Neural cell (in vitro differentiated cells): ENCODE results near the gene GNLY. TPM values are rescaled to one million over a fixed set of nuclear protein-coding genes. Genes with fewer than 3 reads are reported as not detected.

Experiments
- H2AFZ ChIP-seq: fragments of 200-600, 300-800 bp; sonication (generic), shearing (Covaris generic); 2 replicates; pipeline ENCODE4 v1.6.0; 2014; ENCODE audit warnings: low read depth, mild to moderate bottlenecking, antibody characterized with exemption, low read length, moderate library complexity
- H3F3A ChIP-seq: fragments of 200-600 bp; shearing (Covaris generic); 2 replicates; pipeline ENCODE4 v1.6.1; 2016; ENCODE audit warnings: mild to moderate bottlenecking, moderate library complexity, mixed read lengths, antibody characterized with exemption, low read length; ENCODE audit not compliant: insufficient read depth, poor library complexity, severe bottlenecking
- H3K27ac ChIP-seq: fragments of 200-600, 300-800 bp; sonication (generic), shearing (Covaris generic); 2 replicates; pipeline ENCODE4 v1.5.1; 2014; ENCODE audit warnings: mild to moderate bottlenecking, low read length, moderate library complexity
- H3K27me3 ChIP-seq: fragments of 300-800, 200-600 bp; sonication (generic), shearing (Covaris generic); 2 replicates; pipeline ENCODE4 v1.6.0; 2014; ENCODE audit warnings: mild to moderate bottlenecking, low read depth, low read length, moderate library complexity; ENCODE audit not compliant: insufficient read depth
- H3K36me3 ChIP-seq: fragments of 300-800, 200-600 bp; sonication (generic), shearing (Covaris generic); 2 replicates; pipeline ENCODE4 v1.5.1; 2014; ENCODE audit warnings: mild to moderate bottlenecking, antibody characterized with exemption, low read length, moderate library complexity; ENCODE audit not compliant: insufficient read depth
- H3K4me2 ChIP-seq: fragments of 300-800, 200-600 bp; sonication (generic), shearing (Covaris generic); 2 replicates; pipeline ENCODE4 v1.6.0; 2014; ENCODE audit warnings: mild to moderate bottlenecking, low read length
- H3K4me3 ChIP-seq: fragments of 300-800, 200-600 bp; sonication (generic), shearing (Covaris generic); 2 replicates; pipeline ENCODE4 v1.5.1; 2014; ENCODE audit warnings: mild to moderate bottlenecking, low read length, moderate library complexity
- H3K79me2 ChIP-seq: fragments of 200-600 bp; shearing (Covaris generic); replicated peaks from 2 replicates; pipeline ENCODE4 v1.6.0; 2014; ENCODE audit warnings: mild to moderate bottlenecking, low read length, moderate library complexity; ENCODE audit not compliant: insufficient read depth
- H3K9ac ChIP-seq: fragments of 300-800, 200-600 bp; sonication (generic), shearing (Covaris generic); 2 replicates; pipeline ENCODE4 v1.6.1; 2016; ENCODE audit warnings: mild to moderate bottlenecking, low read length, mixed read lengths
- H3K9me2 ChIP-seq: fragments of 200-600 bp; shearing (Covaris generic); 2 replicates; pipeline ENCODE4 v1.6.1; 2016; ENCODE audit warnings: mild to moderate bottlenecking, low read length, mixed read lengths; ENCODE audit not compliant: insufficient read depth
- H3K9me3 ChIP-seq: fragments of 200-600, 300-800 bp; sonication (generic), shearing (Covaris generic); 2 replicates; pipeline ENCODE4 v1.6.1; 2016; ENCODE audit warnings: mild to moderate bottlenecking, mixed run types, low read length, moderate library complexity, mixed read lengths
- H4K20me1 ChIP-seq: fragments of 200-600 bp; shearing (Covaris generic); 2 replicates; pipeline ENCODE4 v1.6.1; 2016; ENCODE audit warnings: mild to moderate bottlenecking, mixed run types; ENCODE audit not compliant: insufficient read depth
- EP300 ChIP-seq: fragments of 450-650 bp; conservative IDR thresholded peaks from 2 replicates; pipeline ENCODE4 v1.6.1; 2014; ENCODE audit warnings: antibody characterized with exemption, mild to moderate bottlenecking, moderate library complexity; ENCODE audit not compliant: poor library complexity, severe bottlenecking
- EZH2 ChIP-seq: fragments of 200-600, 300-800 bp; shearing (Covaris generic), sonication (generic); IDR thresholded peaks from 2 replicates; pipeline ENCODE4 v1.6.1; 2014; ENCODE audit warnings: antibody characterized with exemption, low read length, borderline replicate concordance, mild to moderate bottlenecking; ENCODE audit not compliant: insufficient read depth, poor library complexity, severe bottlenecking
- MXI1 ChIP-seq: fragments of 450-650 bp; conservative IDR thresholded peaks from 2 replicates; pipeline ENCODE4 v1.6.1; 2014; ENCODE audit warnings: antibody characterized with exemption, mild to moderate bottlenecking; ENCODE audit not compliant: poor library complexity, severe bottlenecking
- POLR2AphosphoS5 ChIP-seq: IDR thresholded peaks from 2 replicates; pipeline ENCODE4 v1.6.1; 2012
- RAD21 ChIP-seq: fragments of 450-650 bp; conservative IDR thresholded peaks from 2 replicates; pipeline ENCODE4 v1.6.1; 2014; ENCODE audit warnings: antibody characterized with exemption, mild to moderate bottlenecking, moderate library complexity
- REST ChIP-seq: IDR thresholded peaks from 2 replicates; pipeline ENCODE4 v1.6.1; 2012; ENCODE audit warnings: borderline replicate concordance
- SMC3 ChIP-seq: fragments of 450-650 bp; conservative IDR thresholded peaks from 2 replicates; pipeline ENCODE4 v1.6.1; 2014; ENCODE audit warnings: antibody characterized with exemption, mild to moderate bottlenecking, moderate library complexity; ENCODE audit not compliant: poor library complexity
- TAF1 ChIP-seq: IDR thresholded peaks from 2 replicates; pipeline ENCODE4 v1.6.1; 2012; ENCODE audit warnings: low read depth
- polyA plus RNA-seq: library from polyadenylated mRNA; depleted of rRNA; stranded (reverse); fragments of >200 nt; gene quantifications from 2 replicates; pipeline ENCODE4 v1.2.3, GENCODE V29; 2014
- TF ChIP-seq, protein P1 (sequence below): fragments of 450-650 bp; IDR thresholded peaks from 2 replicates; pipeline ENCODE4 v1.5.1; 2014; ENCODE audit warnings: antibody characterized with exemption, mild to moderate bottlenecking, moderate library complexity; ENCODE audit not compliant: poor library complexity, severe bottlenecking

The GNLY gene
- polyA plus RNA-seq, 1 donor from 2014 or later, result not detected

DNA sequence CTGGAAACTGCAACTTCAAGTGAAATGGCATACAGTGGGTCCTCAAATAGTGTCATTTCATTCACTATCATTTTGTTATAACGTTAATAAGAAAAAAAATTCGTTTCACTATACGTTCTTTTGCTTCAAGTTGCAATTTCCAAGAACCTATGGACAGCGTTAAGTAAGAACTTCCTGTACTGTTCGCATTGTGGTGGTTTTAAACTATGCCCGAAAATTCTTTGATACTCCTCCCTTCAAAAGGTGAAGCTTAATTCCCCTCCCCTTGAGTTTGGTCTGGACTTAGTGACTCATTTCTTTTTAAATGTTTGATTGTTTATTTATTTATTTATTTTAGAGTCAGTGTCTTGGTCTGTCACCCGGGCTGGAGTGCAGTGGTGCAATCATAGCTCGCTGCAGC is 20.7 kb downstream of the GNLY start:
- H2AFZ ChIP-seq, result no peak overlapping the region
- TF ChIP-seq SMC3, result no peak
- TF ChIP-seq TAF1, result no peak
- no peak for TF ChIP-seq RAD21
- no peaks in the 10 kb centered on the region for H3K27me3 ChIP-seq
- no peaks in the 10 kb centered on the region for H3K9me2 ChIP-seq
- H3K4me3 ChIP-seq, result no peak overlapping the region
- no peak overlapping the region for H3K27ac ChIP-seq
- no peak overlapping the region for H3K9ac ChIP-seq
- H3K9me3 ChIP-seq, result no peaks in the 10 kb centered on the region
- no peak overlapping the region for H3K4me2 ChIP-seq
- H3K79me2 ChIP-seq, result no peaks in the 10 kb centered on the region
- no peaks in the 10 kb centered on the region for H3F3A ChIP-seq
- no peaks in the 10 kb centered on the region for H3K36me3 ChIP-seq
- no peaks in the 10 kb centered on the region for H4K20me1 ChIP-seq

- Histone ChIP-seq H3K27ac (no peak overlapping the region), H3K4me2 (no peak overlapping the region), H3F3A (no peaks in the 10 kb centered on the region), H3K79me2 (no peaks in the 10 kb centered on the region), H3K9me2 (no peaks in the 10 kb centered on the region), H2AFZ (no peak overlapping the region), H3K9me3 (no peaks in the 10 kb centered on the region), H3K36me3 (no peaks in the 10 kb centered on the region), H3K9ac (no peak overlapping the region), H4K20me1 (no peaks in the 10 kb centered on the region), H3K4me3 (no peak overlapping the region), H3K27me3 (no peaks in the 10 kb centered on the region)
- TF ChIP-seq EZH2, result no peak
- TF ChIP-seq REST, result no peak
- no peak for TF ChIP-seq POLR2AphosphoS5
- no peak for TF ChIP-seq MXI1
- TF ChIP-seq RAD21, result no peak
- no peak for TF ChIP-seq TAF1
- TF ChIP-seq, protein P1, sequence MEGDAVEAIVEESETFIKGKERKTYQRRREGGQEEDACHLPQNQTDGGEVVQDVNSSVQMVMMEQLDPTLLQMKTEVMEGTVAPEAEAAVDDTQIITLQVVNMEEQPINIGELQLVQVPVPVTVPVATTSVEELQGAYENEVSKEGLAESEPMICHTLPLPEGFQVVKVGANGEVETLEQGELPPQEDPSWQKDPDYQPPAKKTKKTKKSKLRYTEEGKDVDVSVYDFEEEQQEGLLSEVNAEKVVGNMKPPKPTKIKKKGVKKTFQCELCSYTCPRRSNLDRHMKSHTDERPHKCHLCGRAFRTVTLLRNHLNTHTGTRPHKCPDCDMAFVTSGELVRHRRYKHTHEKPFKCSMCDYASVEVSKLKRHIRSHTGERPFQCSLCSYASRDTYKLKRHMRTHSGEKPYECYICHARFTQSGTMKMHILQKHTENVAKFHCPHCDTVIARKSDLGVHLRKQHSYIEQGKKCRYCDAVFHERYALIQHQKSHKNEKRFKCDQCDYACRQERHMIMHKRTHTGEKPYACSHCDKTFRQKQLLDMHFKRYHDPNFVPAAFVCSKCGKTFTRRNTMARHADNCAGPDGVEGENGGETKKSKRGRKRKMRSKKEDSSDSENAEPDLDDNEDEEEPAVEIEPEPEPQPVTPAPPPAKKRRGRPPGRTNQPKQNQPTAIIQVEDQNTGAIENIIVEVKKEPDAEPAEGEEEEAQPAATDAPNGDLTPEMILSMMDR, result no peak
- TF ChIP-seq EP300, result no peak
- TF ChIP-seq SMC3, result no peak
These were observed 22.3 kb downstream of the GNLY start for GRCh38 chr2:85716346-85716914.
